ENCODE data around the gene ACCSL. TPM values are rescaled to one million over a fixed set of nuclear protein-coding genes. Genes with fewer than 3 reads are reported as not detected.

Gene ACCSL
- total RNA-seq, 2 experiments from 2014 or later, result not detected

DNA sequence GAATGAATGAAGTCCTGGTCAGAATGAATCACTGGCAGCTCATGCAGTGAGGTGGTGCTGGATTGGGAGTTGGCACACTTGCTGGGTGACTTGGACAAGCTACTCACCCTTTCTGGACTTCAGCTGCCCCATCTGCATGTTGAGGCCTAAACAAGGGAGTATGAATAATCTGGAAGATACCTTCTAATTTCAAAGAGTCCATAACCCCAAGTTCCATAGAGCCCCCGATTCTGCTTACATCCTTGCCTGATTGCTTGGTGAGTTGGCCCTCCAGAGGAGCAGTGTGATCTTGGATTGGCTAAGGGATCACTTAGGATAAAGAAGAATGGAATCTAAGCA is 18.3 kb upstream of the ACCSL start:
- CTCF ChIA-PET, result no interaction called here
- Mint-ChIP-seq H3K36me3 (ENCODE audit: low read depth) (no peaks in the 10 kb centered on the region), H3K9me3 (no peaks in the 10 kb centered on the region), H3K27ac (no peak overlapping the region), H3K27me3 (peaks cover 16% of the 10 kb centered on the region), H3K4me3 (no peak overlapping the region), H3K4me1 (no peaks in the 10 kb centered on the region)
- no peak for DNase-seq
- POLR2A ChIA-PET, result no interaction called here

DNA sequence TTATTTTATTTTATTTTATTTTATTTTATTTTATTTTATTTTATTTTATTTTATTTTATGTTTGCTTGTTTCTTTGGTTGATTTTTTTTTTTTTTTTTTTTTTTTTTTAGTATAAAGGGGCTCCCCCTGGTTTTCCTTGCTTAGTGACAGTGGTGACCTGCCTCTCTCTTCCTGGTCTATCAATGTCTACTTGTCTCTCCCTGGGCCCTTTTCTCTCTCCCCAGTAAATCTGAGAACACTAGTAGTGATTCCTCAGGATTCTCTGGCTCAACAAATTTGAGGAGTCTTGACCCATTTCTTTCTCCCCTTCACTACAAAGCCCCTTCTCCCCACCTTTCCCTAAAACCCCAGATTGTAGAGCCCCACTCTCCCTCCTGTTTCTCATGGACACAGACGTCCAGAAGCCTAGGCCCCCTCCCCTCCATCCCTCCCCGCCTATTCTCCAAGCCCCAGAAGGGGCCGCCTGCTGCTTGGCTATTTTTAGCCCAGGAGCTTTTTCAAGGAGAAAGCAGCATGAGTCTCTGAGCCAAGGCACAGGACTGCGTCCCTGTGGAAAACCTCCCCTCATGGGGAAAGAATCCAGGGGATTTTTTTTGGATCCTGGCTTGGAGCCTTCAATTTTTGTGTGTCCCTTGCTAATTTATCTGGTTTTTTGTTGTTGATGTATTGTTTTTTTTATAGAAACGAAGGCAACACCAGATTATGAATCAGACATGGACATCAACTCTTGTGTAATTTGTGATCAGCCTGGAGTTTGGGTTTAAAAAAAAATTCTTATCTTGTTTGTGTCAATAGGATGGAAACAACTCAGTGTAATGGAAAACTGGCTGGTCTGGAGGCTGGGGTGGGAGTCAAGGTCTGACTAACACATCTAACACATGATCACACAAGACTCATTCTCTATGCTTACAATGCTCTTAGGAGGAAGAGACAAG is 17.5 kb upstream of the ACCSL start:
- no peaks in the 10 kb centered on the region for H3K4me1 Mint-ChIP-seq
- POLR2A ChIA-PET, result no interaction called here

DNA sequence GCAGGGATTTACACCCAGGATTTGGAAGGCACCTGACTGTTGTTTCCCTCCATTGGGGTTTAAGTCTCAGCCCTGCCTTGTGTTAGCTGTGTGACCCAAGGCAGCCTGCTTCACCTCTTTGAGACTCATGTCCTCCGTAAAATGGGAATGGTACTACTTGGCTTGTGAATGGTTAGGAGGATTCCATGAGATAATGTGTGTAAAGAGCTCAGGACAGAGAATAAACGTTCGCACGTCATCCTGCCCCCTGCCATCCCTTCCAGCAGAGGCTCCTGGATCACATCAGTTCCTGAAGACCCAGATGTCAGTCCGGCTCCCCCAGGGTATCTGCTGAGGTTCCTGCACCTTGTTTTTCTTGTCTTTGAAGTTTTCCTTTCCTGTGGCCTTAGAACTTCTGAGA is 16.8 kb upstream of the ACCSL start:
- H3K27me3 Mint-ChIP-seq, result peaks cover 9% of the 10 kb centered on the region
- H3K27ac Mint-ChIP-seq, result no peak overlapping the region
- ChIA-PET CTCF (no interaction called here), POLR2A (no interaction called here)
- no peak overlapping the region for H3K4me3 Mint-ChIP-seq
- H3K4me1 Mint-ChIP-seq, result no peaks in the 10 kb centered on the region
- H3K36me3 Mint-ChIP-seq (ENCODE audit: low read depth), result no peaks in the 10 kb centered on the region
- H3K9me3 Mint-ChIP-seq, result no peaks in the 10 kb centered on the region
- DNase-seq, result no peak

More for the DNA sequence above, 17.5 kb upstream of the ACCSL start:
- no peak overlapping the region for H3K4me3 Mint-ChIP-seq
- CTCF ChIA-PET, result no interaction called here
- no peaks in the 10 kb centered on the region for H3K36me3 Mint-ChIP-seq (ENCODE audit: low read depth)
- H3K27ac Mint-ChIP-seq, result no peak overlapping the region
- DNase-seq, result no peak
- H3K27me3 Mint-ChIP-seq, result peaks cover 12% of the 10 kb centered on the region
- no peaks in the 10 kb centered on the region for H3K9me3 Mint-ChIP-seq

DNA sequence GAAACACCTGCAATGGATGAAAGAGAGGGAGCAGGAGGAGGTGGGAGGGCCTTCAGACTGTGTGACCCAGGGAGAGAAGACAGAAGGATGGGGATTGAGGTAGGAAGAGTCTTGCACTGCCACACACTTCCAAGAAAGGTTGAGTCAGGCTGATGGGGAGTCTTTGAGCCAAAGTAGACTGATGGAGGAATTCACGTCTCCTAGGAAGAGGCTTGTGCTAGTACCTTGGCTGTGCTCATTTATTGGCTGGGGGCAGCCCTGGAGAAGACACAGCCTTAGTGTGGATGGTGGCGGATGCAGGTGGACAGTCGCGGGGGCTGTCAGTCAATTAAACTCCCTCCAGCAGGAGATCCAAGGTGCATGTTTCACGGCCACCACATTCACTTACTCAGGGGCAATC is 16.2 kb upstream of the ACCSL start:
- DNase-seq, result no peak
- Mint-ChIP-seq H3K4me1 (no peaks in the 10 kb centered on the region), H3K4me3 (no peak overlapping the region), H3K36me3 (ENCODE audit: low read depth) (no peaks in the 10 kb centered on the region), H3K27ac (no peak overlapping the region), H3K9me3 (no peaks in the 10 kb centered on the region), H3K27me3 (peaks cover 7% of the 10 kb centered on the region)
- ChIA-PET CTCF (no interaction called here), POLR2A (no interaction called here)

DNA sequence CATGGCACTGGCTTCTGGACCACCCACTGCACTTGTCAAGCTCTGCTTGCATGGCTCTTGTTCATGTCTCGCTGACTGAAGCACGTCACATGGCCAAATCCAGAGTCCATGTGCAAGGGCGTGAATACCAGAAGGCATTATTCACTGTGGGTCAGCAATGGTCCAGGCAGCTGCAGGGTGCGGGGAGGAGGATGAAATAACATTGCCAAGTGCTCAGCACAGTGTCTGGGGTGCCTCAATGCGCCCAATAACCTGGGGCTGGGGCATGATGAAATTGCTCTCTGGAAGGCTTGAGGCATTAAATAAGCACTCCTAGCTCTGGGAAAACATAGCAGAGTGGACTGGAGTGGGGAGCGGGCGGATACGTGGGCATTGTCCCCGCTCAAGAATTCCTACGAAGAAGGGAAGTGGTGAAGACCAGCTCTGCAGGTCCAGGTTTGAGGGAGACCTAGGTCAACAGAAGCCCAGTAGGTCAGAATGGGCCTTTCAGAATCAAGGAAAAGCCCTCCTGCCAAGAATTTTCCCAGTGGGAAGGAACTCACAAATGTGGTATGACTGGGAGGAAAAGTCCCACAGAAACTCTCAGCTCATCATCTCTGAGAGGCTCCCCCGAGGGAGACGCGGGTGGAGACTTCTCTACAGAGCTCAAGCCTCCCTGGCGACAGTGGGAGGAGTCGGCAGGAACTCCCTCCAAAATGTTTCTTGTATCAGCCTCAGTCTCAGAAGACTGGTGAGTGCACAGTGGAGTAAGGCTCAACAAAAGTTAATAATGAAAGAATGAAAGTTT is 15.3 kb upstream of the ACCSL start:
- no peaks in the 10 kb centered on the region for H3K4me1 Mint-ChIP-seq

DNA sequence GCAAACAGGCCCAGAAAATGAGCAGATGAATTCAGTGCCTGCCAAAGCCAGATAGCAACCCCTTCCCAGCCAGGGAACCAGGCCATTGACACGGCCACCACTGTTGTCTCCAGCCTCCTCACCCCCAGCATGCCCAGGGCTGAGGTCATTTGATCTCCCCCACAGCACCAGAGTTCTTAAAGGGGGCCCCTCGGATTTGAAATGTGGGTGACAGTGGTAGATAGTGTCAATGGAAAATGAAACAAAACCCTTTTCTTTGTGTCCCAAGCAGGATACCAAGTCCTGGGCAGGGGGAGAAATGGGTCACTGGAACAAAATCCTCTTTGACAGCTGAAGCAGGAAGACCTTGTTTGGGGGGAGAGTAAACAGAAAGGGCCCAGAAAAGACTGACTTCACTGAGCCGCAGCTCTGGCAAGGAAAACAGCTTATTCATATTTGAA is 14.3 kb upstream of the ACCSL start:
- peaks cover 3% of the 10 kb centered on the region for H3K27me3 Mint-ChIP-seq
- ChIA-PET POLR2A (no interaction called here), CTCF (no interaction called here)
- no peaks in the 10 kb centered on the region for H3K4me1 Mint-ChIP-seq
- H3K4me3 Mint-ChIP-seq, result no peak overlapping the region
- H3K27ac Mint-ChIP-seq, result no peak overlapping the region
- H3K36me3 Mint-ChIP-seq (ENCODE audit: low read depth), result no peaks in the 10 kb centered on the region
- no peaks in the 10 kb centered on the region for H3K9me3 Mint-ChIP-seq
- no peak for DNase-seq

More for the DNA sequence above, 15.3 kb upstream of the ACCSL start:
- DNase-seq, result no peak
- POLR2A ChIA-PET, result no interaction called here
- no peaks in the 10 kb centered on the region for H3K9me3 Mint-ChIP-seq
- H3K36me3 Mint-ChIP-seq (ENCODE audit: low read depth), result no peaks in the 10 kb centered on the region
- CTCF ChIA-PET, result no interaction called here
- no peak overlapping the region for H3K4me3 Mint-ChIP-seq
- H3K27ac Mint-ChIP-seq, result no peak overlapping the region
- H3K27me3 Mint-ChIP-seq, result peaks cover 3% of the 10 kb centered on the region

DNA sequence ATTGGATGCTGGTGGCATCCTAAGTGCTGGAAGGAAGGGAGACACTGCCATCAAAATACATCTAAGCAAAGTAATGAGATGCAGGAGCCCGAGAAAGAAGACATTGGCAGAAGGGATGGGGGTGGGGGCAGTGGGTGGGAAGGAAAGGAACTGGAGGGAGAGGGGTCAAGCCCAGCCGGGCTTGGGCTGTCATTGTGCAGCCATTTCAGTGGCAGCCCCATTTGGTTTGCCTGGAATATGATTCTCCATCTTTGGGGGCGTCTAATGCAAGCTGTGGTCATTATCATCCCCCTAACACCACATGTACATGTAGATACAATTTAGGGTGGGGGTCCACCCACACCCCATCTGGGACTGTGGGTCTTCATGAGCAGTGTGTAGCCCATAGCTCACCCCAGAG is 13.9 kb upstream of the ACCSL start:
- DNase-seq, result no peak
- H3K27me3 Mint-ChIP-seq, result peaks cover 3% of the 10 kb centered on the region
- H3K9me3 Mint-ChIP-seq, result no peaks in the 10 kb centered on the region
- CTCF ChIA-PET, result no interaction called here
- POLR2A ChIA-PET, result no interaction called here
- H3K36me3 Mint-ChIP-seq (ENCODE audit: low read depth), result no peaks in the 10 kb centered on the region
- H3K27ac Mint-ChIP-seq, result no peak overlapping the region
- H3K4me3 Mint-ChIP-seq, result no peak overlapping the region
- no peaks in the 10 kb centered on the region for H3K4me1 Mint-ChIP-seq

DNA sequence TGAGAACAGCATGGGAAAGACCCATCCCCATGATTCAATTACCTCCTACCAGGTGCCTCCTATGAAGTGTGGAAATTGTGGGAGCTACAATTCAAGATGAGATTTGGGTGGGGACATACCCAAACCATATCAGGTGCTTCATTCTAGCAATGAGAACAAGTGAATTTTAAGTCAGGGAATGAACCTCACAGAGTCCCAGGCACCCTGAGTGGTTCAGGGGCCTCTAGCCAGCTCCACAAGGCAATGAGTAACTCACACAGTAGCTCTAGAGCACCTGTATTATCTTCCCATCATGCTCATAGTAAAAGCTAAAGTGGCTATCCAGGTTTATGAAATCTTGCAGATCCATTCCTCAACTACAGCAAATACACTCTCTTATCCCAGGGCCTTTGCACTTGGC is 13.1 kb upstream of the ACCSL start:
- no peaks in the 10 kb centered on the region for H3K4me1 Mint-ChIP-seq
- H3K4me3 Mint-ChIP-seq, result no peak overlapping the region
- no peak for DNase-seq
- ChIA-PET CTCF (interaction anchor here (1.5 kb wide), 1 partner anchor 145 kb away, joined by 6 read pairs; no protein-coding TSS in a partner anchor), POLR2A (no interaction called here)
- no peaks in the 10 kb centered on the region for H3K36me3 Mint-ChIP-seq (ENCODE audit: low read depth)
- no peaks in the 10 kb centered on the region for H3K9me3 Mint-ChIP-seq
- H3K27ac Mint-ChIP-seq, result no peak overlapping the region
- peaks cover 3% of the 10 kb centered on the region for H3K27me3 Mint-ChIP-seq

DNA sequence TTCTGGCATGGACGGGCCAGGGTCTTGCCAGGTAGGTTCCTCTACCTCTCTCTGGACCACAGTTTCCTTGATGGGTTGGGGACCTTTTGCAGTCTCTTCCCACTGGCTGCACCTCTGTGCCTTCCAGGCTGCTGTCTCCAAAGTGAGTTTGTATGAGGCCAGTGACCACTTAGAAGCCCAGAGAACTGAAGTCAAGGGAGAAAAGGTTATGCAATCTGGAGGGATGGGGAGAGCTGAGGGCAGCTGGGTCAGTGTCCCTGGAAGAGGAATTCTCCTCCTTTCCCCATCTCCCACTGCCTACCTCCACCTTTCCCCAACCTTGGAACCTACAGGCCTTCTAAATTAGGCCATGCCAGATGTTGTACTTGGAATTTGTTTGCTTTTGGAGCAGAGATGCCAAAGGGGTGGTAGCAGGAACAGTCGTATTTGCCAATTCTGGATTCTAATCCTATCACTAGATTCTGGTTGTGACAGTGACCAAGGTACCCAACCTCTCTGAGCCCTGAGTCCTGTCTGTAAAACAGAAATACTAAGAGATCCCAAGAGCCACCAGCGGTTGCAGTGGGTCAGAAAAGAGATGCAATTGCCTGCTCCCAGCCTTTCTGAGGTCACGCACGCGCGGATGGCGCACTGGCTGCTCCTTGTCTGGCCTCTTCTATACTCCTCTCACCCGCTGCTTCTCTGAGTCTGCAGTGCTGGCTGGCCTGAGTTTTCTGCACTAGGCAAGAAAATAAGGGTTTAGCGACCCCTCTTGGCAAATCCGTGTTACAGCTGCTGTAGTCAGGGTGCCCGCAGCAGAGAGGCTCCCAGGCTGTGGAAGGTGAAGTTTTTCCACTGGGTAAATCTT is 10.7 kb upstream of the ACCSL start:
- Mint-ChIP-seq H3K27me3 (no peaks in the 10 kb centered on the region), H3K4me3 (no peak overlapping the region), H3K9me3 (no peaks in the 10 kb centered on the region), H3K36me3 (ENCODE audit: low read depth) (no peaks in the 10 kb centered on the region), H3K27ac (no peak overlapping the region), H3K4me1 (no peaks in the 10 kb centered on the region)
- peak; percentile 32 for DNase-seq
- ChIA-PET POLR2A (no interaction called here), CTCF (interaction anchor here (0.6 to 1.5 kb wide), 4 partner anchors 26 to 513 kb away, joined by 3 to 6 read pairs (median 3); no protein-coding TSS in a partner anchor)

DNA sequence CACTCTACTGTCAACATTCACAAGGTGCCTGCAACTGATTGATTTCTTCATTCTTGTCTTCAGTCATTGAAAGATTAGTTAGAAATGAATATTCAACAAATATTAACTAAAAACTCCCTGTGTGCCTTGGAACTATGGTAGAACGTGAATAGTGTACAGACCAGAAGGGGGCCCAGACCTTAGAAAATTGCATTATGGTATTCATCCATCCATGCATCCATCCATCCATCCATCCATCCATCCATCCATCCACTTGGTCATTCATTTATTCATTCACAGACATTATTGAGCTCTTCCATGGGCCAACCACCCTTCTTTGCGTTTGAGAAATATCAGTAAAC is 10.2 kb upstream of the ACCSL start:
- Mint-ChIP-seq H3K4me1 (no peaks in the 10 kb centered on the region), H3K27me3 (no peaks in the 10 kb centered on the region), H3K27ac (no peak overlapping the region), H3K36me3 (ENCODE audit: low read depth) (no peaks in the 10 kb centered on the region), H3K4me3 (no peak overlapping the region), H3K9me3 (no peaks in the 10 kb centered on the region)
- CTCF ChIA-PET, result interaction anchor here (1.4 to 1.5 kb wide), 2 partner anchors 148 to 212 kb away, joined by 3 read pairs; no protein-coding TSS in a partner anchor
- no peak for DNase-seq
- POLR2A ChIA-PET, result no interaction called here

DNA sequence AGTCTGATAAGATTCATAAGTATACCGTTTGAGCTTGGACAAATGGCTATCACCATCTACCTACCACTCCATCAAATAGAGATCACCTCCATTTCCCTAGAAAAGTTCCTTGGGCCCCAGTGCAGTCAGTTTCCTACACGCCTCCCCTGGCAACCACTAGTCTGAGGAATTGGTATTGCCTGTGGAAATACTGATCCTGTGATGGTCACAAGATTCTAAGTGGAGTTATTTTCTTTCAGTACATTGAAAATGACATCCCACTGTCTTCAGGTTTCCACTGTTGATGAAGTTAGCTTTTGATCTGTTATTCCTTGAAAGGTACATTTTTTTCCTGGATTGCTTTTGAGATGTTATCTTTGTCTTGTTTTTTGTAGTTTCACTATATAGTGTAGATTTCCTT is 4.6 kb upstream of the ACCSL start:
- Mint-ChIP-seq H3K27me3 (peaks cover 1% of the 10 kb centered on the region), H3K4me1 (no peaks in the 10 kb centered on the region), H3K9me3 (no peaks in the 10 kb centered on the region), H3K27ac (no peak overlapping the region), H3K4me3 (no peak overlapping the region), H3K36me3 (ENCODE audit: low read depth) (no peaks in the 10 kb centered on the region)
- CTCF ChIA-PET, result interaction anchor here (1.1 to 1.4 kb wide), 4 partner anchors 12 to 51 kb away, joined by 3 read pairs; no protein-coding TSS in a partner anchor
- POLR2A ChIA-PET, result no interaction called here
- DNase-seq, result no peak

DNA sequence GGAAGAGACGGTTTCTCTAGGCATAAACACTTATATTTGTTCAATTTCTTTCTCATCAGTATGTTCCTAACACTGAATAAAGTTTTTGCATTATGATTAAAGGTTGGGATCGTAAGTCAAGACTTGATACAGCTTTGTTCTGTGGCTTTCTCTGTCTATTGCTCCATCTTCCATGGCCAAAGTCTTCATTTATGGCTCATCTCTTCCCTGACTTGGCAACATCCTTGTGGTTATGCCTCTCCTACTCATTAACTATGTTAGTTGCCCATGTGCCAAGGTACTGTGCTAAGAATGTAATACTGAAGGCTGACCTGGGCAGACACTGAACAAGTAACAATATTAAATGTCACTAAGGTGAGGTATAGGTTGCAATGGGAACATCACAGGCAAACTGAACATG is 1.6 kb upstream of the ACCSL start:
- peaks cover 1% of the 10 kb centered on the region for H3K27me3 Mint-ChIP-seq
- no peak overlapping the region for H3K4me3 Mint-ChIP-seq
- no peak overlapping the region for H3K27ac Mint-ChIP-seq
- H3K36me3 Mint-ChIP-seq (ENCODE audit: low read depth), result no peaks in the 10 kb centered on the region
- no peaks in the 10 kb centered on the region for H3K4me1 Mint-ChIP-seq
- no peak for DNase-seq
- POLR2A ChIA-PET, result no interaction called here
- H3K9me3 Mint-ChIP-seq, result no peaks in the 10 kb centered on the region
- CTCF ChIA-PET, result no interaction called here

DNA sequence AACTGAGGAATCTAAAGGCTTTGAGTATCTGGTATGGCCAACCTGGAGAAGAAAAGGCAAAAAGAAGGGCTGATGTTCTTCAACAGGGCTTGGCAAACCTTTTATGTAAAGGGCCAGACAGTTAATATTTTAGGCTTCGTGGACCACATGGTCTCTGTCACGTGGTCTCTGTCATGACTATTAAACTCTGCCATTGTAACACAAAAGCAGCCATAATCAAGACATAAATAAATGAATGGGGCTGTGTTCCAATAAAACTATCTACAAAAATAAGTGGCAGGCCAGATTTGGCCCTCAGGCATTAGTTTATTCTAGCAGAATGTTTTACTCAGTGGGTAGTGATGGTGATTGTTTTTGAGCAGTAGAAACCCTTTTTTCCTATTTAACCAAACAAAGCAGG is 483 bp upstream of the ACCSL start:
- POLR2A ChIA-PET, result no interaction called here
- DNase-seq, result no peak
- H3K27me3 Mint-ChIP-seq, result peaks cover 1% of the 10 kb centered on the region
- H3K4me3 Mint-ChIP-seq, result no peak overlapping the region
- no peaks in the 10 kb centered on the region for H3K9me3 Mint-ChIP-seq
- H3K27ac Mint-ChIP-seq, result no peak overlapping the region
- CTCF ChIA-PET, result no interaction called here
- no peaks in the 10 kb centered on the region for H3K36me3 Mint-ChIP-seq (ENCODE audit: low read depth)
- no peaks in the 10 kb centered on the region for H3K4me1 Mint-ChIP-seq
